Measurements from ENCODE around the gene SLC30A7.

SLC30A7 gene

DNA sequence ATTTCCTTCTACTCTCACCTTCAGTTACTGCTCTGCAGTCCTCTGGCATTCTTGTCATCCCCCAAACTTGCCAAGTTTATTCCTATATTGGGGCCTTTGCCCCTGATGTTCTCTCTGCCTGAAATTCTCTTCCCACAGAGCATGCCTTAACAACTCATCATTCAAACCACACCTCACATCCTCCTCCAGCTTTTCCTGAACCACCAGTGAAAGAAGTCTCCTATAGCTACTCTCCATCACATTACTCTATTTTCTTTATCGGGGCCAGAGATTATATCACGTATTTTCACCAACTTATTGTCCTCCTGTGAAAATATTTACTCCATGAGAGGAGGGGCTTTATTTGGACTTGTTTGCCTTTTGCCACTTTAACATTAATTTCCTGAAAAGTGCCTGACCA lies 33.3 kb upstream of the SLC30A7 start:
- no peak for TF ChIP-seq ZFX (IDR thresholded peaks at IDR 0.05)
- TF ChIP-seq, protein P1, sequence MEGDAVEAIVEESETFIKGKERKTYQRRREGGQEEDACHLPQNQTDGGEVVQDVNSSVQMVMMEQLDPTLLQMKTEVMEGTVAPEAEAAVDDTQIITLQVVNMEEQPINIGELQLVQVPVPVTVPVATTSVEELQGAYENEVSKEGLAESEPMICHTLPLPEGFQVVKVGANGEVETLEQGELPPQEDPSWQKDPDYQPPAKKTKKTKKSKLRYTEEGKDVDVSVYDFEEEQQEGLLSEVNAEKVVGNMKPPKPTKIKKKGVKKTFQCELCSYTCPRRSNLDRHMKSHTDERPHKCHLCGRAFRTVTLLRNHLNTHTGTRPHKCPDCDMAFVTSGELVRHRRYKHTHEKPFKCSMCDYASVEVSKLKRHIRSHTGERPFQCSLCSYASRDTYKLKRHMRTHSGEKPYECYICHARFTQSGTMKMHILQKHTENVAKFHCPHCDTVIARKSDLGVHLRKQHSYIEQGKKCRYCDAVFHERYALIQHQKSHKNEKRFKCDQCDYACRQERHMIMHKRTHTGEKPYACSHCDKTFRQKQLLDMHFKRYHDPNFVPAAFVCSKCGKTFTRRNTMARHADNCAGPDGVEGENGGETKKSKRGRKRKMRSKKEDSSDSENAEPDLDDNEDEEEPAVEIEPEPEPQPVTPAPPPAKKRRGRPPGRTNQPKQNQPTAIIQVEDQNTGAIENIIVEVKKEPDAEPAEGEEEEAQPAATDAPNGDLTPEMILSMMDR (conservative IDR thresholded peaks at IDR 0.05) = no peak
- no peak overlapping the region; the same call in 1 of the 2 replicates for H3K27ac ChIP-seq

DNA sequence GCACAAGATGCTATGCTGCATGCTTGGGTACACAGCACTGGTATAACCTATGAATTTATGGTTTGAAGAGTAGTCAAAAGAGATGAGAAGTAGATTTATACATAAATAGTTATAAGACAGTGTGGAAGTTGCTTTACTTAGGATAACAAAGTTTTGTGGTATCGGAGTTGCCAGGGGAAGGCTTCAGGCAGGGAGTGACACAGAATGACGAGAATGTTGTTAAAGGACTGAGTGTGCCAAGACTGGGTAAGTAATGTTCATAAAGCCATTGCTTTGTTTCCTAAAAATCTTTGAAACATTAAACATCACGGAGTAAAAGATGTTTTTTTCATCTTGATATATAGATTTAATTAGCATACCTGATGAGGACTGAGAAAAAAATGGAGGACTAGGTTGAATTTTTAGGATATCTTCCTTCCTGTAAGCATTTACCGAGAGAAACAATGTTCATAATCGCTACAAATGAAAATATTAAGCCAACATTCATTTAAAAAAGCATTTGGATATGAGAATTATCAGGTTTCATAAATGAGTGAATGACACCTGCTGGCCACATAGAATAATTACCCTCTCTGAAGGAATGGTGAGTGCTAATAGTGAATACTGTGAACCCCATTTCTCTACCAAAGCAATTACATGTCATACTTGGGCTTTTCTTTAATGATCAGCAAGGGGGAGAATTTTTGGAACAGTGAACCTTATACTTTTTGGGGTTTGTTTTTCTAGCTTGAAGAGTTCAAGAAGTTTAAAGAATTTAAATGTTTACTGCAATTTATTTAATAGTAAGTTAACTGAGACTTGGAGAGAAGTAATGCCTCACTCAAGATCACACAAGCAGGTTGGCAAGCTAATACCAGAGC lies 29.6 kb upstream of the SLC30A7 start:
- TF ChIP-seq, protein P1 (conservative IDR thresholded peaks at IDR 0.05) = peak; percentile 82
- no peak for TF ChIP-seq ZFX (IDR thresholded peaks at IDR 0.05)
- H3K27ac ChIP-seq = no peak overlapping the region

DNA sequence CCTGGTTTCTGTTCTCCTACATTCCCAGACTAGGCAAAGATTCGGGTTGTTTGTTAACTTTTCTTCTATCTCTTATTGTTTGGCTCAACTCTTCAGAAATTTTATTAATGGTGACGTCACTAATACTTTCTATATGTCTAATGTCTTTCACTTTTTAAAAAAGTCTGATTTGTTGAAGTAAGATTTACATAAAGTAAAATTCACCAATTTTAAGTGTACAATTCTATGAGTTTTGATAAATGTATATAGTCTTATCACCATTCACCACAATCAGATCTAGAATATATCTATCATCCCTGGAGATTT lies 29.0 kb upstream of the SLC30A7 start:
- no peak overlapping the region for H3K27ac ChIP-seq
- no peak for TF ChIP-seq ZFX (IDR thresholded peaks at IDR 0.05)
- TF ChIP-seq, protein P1 (conservative IDR thresholded peaks at IDR 0.05) = no peak

DNA sequence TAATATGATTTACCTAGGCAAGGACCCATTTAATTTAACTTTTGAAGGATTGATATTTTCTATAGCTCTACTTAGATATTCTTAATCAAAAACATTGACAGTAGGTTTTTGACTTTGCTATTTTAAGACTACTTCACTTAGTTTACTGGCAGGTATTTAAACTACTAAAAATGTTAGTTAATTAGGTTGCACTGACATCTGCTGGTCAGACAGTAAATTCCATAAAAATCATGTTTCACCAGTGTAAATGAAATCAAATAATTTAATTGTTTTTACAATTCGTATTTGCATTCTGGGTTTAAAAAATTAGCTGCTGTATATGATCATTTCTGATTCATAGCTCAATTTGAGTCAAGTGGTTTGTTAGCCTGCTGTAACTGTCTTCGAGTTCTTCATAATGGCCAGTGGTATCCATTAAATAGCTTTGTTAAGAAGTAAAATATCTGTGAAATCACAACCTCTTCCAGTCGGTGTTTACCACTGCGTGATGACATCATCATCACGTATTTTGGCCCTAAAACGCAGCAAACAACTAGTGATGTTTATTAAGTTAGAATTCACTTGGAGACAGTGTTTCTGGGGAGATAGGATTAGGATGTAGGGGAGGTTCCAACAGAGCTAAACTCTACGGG lies 27.4 kb upstream of the SLC30A7 start:
- no peak overlapping the region for H3K27ac ChIP-seq
- TF ChIP-seq, protein P1 (conservative IDR thresholded peaks at IDR 0.05) = peak; percentile 89
- TF ChIP-seq ZFX (IDR thresholded peaks at IDR 0.05) = no peak

DNA sequence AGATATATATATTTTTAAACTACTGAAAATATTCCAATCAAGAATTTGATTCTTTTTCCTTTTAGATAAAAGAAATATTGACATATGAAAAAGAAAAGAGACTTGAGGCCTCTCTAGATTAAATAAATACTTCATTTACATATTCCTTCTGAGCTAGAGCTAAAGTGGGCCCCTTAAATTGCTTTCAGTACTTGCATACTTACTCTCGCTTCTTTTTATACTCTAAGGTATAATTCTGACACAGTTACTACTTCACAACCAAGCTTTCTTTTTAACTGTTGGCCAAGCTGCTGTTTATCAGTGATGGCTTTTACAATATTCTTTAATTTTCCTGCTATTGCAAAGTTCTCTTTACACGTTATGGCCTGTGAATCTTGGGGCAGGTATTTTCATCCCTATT lies 25.9 kb upstream of the SLC30A7 start:
- H3K27ac ChIP-seq = no peak overlapping the region
- TF ChIP-seq, protein P1 (conservative IDR thresholded peaks at IDR 0.05) = no peak

DNA sequence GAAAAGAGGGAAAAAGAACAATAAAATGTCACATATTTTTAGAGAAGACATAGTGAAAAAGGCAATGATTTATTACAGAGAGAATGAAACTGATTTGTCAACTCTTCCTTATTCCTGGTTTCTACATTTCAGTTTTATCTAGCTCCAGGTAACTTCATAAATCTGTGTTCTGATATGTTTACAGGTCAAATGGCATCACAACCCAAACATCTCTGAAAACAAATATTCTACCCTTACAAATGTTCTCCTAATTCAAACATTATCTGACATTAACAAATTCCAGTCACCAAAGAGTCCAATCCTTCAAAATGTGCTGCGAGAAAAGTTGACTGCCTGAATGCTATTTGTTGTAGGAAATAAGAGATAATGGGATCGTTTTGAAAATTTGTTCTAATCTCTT lies 21.5 kb upstream of the SLC30A7 start:
- H3K27ac ChIP-seq = no peak overlapping the region
- no peak for TF ChIP-seq ZFX (IDR thresholded peaks at IDR 0.05)
- TF ChIP-seq, protein P1 (conservative IDR thresholded peaks at IDR 0.05) = no peak

DNA sequence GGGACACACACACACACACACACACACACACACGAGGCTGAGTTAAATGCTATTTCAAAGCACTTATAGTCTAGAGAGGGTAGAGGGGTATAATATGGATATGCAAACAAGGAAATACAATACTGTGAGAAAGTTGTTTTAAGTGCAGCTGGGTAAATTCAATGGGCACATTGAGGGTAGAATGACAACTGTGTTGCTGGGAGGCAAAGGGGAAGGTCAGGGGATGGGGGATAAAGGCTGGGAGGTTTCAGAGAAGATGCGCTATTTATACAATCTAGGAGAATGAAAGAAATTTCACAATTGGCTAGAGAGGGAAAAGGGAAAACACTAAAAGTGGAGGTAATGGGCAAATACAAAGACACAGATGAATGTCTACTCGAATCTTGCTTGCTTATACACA lies 20.7 kb upstream of the SLC30A7 start:
- TF ChIP-seq, protein P1 (conservative IDR thresholded peaks at IDR 0.05) = no peak
- TF ChIP-seq ZFX (IDR thresholded peaks at IDR 0.05) = no peak
- no peak overlapping the region for H3K27ac ChIP-seq

Measured in C4-2B (cell line).